Measurements from ENCODE around the gene KCNE2.

GRCh38 chr21:34362136-34362444 lies 1.7 kb upstream of the KCNE2 start:
- TF ChIP-seq POLR2AphosphoS5 (IDR thresholded peaks at IDR 0.05) = no peak
- peak in 3 of 11 experiments; percentile 3 to 59 (median 28) for TF ChIP-seq CTCF (IDR thresholded peaks at IDR 0.05 in 8 of 11, conservative IDR thresholded peaks at IDR 0.05 in 3 of 11)
- TF ChIP-seq POLR2A (IDR thresholded peaks at IDR 0.05) = no peak
